ENCODE measurements around the gene SPP1.

DNA sequence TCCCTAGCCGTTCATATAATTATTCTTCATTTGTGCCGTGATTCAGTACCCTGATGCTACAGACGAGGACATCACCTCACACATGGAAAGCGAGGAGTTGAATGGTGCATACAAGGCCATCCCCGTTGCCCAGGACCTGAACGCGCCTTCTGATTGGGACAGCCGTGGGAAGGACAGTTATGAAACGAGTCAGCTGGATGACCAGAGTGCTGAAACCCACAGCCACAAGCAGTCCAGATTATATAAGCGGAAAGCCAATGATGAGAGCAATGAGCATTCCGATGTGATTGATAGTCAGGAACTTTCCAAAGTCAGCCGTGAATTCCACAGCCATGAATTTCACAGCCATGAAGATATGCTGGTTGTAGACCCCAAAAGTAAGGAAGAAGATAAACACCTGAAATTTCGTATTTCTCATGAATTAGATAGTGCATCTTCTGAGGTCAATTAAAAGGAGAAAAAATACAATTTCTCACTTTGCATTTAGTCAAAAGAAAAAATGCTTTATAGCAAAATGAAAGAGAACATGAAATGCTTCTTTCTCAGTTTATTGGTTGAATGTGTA, 7.0 kb downstream of the SPP1 start:
- TF ChIP-seq, protein P1, sequence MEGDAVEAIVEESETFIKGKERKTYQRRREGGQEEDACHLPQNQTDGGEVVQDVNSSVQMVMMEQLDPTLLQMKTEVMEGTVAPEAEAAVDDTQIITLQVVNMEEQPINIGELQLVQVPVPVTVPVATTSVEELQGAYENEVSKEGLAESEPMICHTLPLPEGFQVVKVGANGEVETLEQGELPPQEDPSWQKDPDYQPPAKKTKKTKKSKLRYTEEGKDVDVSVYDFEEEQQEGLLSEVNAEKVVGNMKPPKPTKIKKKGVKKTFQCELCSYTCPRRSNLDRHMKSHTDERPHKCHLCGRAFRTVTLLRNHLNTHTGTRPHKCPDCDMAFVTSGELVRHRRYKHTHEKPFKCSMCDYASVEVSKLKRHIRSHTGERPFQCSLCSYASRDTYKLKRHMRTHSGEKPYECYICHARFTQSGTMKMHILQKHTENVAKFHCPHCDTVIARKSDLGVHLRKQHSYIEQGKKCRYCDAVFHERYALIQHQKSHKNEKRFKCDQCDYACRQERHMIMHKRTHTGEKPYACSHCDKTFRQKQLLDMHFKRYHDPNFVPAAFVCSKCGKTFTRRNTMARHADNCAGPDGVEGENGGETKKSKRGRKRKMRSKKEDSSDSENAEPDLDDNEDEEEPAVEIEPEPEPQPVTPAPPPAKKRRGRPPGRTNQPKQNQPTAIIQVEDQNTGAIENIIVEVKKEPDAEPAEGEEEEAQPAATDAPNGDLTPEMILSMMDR (IDR thresholded peaks at IDR 0.05 in 4 of 5, conservative IDR thresholded peaks at IDR 0.05 in 1 of 5) = no peak
- TF ChIP-seq POLR2A (IDR thresholded peaks at IDR 0.05) = no peak

Measured in gastrocnemius medialis (tissue), 4 donors.